Omental fat pad (tissue), 4 donors: ENCODE results near the gene ADGRB3. TPM values are rescaled to one million over a fixed set of nuclear protein-coding genes. Genes with fewer than 3 reads are reported as not detected.

Experiments
- ATAC-seq: fragments of 150-250 bp; one replicate; pipeline ENCODE4 v1.9.1; 2016; ENCODE audit warnings: mild to moderate bottlenecking, moderate library complexity; ENCODE audit not compliant: low FRiP score
- DNase-seq: peaks from one replicate; pipeline ENCODE4 v3.0.0-alpha.2; 2019; ENCODE audit warnings: low spot score
- total RNA-seq, 4 donors: library from RNA; depleted of rRNA; stranded (reverse); fragments of >200 nt; gene quantifications; one replicate each; pipeline ENCODE4 v1.1.0, GENCODE V29; 2016
- TF ChIP-seq, protein P1 (sequence below), 3 donors: fragments of 450-650 bp; IDR thresholded peaks; one replicate each; pipeline ENCODE4 v1.5.1; 2016 to 2017; ENCODE audit warnings: antibody characterized with exemption in 3 of 3, mild to moderate bottlenecking in 3 of 3, moderate library complexity in 2 of 3

Gene ADGRB3
- total RNA-seq, 4 donors from 2014 or later, result 0.84 to 4.4 (median 1.9) TPM

DNA sequence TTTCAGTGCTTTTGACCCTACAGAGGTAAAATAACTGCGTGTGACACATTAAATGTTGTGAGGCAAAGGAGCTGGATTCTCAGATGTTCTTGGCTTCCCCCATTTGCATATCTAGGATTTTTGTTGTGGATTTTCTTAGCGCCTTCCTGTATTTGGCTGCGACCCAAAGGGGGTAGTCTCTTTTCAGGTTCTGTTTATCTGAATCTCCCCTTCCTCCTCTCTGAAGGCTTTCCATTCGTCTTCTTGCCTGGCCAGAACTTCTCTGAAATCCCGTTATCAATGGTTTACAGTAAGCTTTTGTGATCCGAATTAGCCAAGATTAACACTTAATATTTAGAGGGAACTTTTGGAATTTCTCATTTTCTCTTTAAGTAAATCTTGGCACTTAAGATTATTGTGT is 60.8 kb downstream of the ADGRB3 start:
- DNase-seq (no peak), ATAC-seq (no peak)
- TF ChIP-seq, protein P1, sequence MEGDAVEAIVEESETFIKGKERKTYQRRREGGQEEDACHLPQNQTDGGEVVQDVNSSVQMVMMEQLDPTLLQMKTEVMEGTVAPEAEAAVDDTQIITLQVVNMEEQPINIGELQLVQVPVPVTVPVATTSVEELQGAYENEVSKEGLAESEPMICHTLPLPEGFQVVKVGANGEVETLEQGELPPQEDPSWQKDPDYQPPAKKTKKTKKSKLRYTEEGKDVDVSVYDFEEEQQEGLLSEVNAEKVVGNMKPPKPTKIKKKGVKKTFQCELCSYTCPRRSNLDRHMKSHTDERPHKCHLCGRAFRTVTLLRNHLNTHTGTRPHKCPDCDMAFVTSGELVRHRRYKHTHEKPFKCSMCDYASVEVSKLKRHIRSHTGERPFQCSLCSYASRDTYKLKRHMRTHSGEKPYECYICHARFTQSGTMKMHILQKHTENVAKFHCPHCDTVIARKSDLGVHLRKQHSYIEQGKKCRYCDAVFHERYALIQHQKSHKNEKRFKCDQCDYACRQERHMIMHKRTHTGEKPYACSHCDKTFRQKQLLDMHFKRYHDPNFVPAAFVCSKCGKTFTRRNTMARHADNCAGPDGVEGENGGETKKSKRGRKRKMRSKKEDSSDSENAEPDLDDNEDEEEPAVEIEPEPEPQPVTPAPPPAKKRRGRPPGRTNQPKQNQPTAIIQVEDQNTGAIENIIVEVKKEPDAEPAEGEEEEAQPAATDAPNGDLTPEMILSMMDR (IDR thresholded peaks at IDR 0.05), result no peak

DNA sequence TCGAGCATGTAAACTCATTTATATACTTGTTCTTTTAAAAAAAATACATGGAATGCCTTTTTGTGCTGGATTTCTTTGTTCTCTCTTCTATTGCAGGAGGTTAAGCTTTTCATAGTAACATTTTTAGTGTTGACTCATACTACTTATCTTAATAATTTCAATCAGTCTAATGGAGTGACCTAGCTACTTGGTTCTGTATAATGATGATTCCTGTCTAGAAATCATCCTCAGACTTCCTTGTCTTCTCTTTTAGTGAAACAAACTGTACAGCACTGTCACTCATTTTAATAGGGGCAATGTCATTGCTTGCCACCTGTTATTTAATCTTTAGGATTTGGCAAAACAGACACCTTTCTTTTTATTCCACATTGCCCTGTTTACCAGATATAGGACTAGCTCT is 62.3 kb downstream of the ADGRB3 start:
- ATAC-seq (no peak), DNase-seq (no peak)

DNA sequence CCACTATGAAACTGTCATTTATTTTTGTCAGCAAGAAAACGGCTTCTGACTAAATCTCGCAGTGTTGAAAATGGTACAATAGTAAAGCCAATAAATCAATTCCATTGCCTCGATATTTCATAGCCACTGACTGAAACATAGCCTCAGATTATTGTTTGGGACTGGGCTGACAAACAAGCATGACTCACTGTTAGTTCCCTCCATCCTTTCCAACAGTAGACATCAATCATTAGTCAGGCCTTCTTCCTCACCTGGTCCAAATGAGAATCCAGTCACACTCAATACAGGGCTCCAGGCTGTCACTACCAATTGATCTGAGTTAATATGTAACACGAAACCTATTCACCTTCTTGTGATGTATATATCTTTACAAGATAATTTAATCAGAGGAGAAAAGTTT is 66.1 kb downstream of the ADGRB3 start:
- TF ChIP-seq, protein P1 (IDR thresholded peaks at IDR 0.05), result no peak
- no peak for DNase-seq
- ATAC-seq, result no peak

More for the DNA sequence above, 62.3 kb downstream of the ADGRB3 start:
- TF ChIP-seq, protein P1 (IDR thresholded peaks at IDR 0.05), result no peak

DNA sequence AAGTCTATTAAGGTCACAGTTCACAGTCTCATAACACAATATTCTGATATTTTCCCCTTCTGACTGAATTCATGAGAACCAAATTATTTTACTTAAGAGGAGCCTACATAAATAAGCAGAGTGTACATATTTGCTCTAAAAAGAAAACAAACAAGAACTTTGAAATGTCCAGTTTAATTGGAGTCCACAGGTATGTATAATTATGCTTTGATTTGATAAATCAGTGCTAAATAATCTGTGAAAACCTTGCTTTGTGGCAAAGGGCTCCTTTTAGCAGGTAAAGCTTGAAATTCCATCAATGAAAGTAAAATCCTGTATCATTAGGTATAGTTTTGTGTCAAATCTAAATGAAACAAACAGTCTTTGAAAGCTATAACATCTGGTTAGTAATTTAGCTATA is 69.4 kb downstream of the ADGRB3 start:
- DNase-seq (no peak), ATAC-seq (no peak)
- TF ChIP-seq, protein P1 (IDR thresholded peaks at IDR 0.05), result no peak

DNA sequence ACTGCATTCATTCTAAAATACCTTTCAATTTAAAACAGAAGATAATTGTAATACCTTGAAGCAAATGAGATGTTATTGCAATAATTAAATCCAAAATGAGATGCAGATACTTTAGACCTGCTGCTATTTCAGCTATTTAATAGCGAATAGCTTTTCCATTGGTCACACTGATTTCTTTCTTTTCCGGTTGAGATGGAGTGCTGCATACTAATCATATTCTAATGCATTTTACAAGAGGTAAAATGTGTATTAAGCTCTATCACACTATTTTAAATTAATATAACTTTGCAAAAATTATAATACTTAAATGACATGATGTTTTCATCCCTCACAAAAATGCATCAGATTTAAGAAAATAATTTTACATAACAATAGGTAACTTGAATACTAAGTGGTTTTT is 74.0 kb downstream of the ADGRB3 start:
- ATAC-seq (no peak), DNase-seq (no peak)
- TF ChIP-seq, protein P1 (IDR thresholded peaks at IDR 0.05), result no peak

DNA sequence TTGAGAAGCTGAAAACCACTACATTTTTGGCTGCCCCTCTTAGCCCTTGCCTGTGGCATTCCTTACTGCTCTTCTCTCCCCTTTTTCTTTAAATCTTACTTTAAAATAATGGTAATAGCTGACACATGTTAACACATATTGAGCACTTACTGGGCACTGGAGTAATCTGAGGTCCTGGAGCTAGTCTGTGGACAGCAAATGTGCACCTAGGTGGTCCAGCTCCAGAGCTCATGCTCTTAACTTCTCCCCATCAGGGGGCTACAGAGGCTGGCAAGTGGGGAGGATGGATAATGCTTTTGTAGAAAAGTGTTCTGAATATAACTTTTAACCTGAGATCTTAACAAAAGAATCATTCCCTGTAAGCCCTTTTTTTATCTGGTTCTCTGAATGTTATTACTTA is 74.8 kb downstream of the ADGRB3 start:
- DNase-seq (no peak), ATAC-seq (no peak)
- TF ChIP-seq, protein P1 (IDR thresholded peaks at IDR 0.05), result no peak

DNA sequence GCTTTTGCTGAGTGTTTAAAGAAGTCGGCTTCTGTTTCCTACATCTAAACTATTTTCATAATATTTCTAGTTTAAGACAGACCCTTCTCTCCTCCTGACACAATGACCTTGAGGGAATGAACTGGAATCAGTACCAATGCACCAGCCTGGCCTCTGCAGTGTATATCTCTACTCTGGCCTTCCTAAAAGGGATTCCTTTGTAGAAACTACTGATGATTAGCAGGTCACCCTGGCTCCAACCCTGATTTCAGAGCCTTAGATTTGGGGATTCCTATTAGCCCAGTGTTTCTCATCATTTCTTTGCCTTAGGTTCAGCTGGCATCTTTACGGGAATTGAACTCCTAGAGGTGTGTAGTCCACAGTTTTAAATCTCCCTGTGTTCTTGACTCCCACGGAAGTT is 75.4 kb downstream of the ADGRB3 start:
- TF ChIP-seq, protein P1 (IDR thresholded peaks at IDR 0.05), result no peak
- DNase-seq, result no peak
- ATAC-seq, result no peak
